ENCODE data around the gene SORCS1. TPM values are rescaled to one million over a fixed set of nuclear protein-coding genes. Genes with fewer than 3 reads are reported as not detected.

SORCS1 gene
- total RNA-seq, 1 donor from 2014 or later = 11.1 TPM

DNA sequence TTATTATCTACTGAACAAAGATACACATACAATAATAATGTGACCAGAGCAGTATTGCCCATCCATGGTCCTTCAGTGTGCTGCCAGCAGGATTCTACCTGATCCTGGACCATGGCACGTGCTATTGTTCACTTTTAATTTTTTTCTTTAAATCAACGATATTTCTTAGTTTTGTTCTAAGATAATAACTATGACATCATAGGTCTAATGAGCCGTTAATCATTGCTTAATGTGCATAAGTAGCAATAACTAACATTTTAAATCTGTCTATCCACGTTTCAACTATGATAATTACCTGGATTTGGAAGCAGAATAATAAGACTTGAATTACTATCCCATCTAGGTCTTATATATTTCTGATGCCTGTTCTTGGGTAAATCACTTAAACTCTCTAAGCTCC lies 253.8 kb downstream of the SORCS1 start:
- Histone ChIP-seq H3K4me1 (peaks cover 59% of the 10 kb centered on the region), H3K9ac (no peak overlapping the region), H3K4me2 (peak overlapping the region; percentile 52), H3K4me3 (no peak overlapping the region), H3K36me3 (no peaks in the 10 kb centered on the region), H3K27ac (no peak overlapping the region), H2AFZ (replicated peaks) (no peak overlapping the region), H4K20me1 (ENCODE audit: low read depth) (no peaks in the 10 kb centered on the region), H3K27me3 (no peaks in the 10 kb centered on the region), H3F3A (ENCODE audit: low read depth) (peaks cover 47% of the 10 kb centered on the region), H3K9me3 (ENCODE audit: low read depth) (no peaks in the 10 kb centered on the region), H3K79me2 (ENCODE audit: low read depth) (no peaks in the 10 kb centered on the region)
- peaks cover 6% of the 10 kb centered on the region for H3K27me3 Mint-ChIP-seq (ENCODE audit: insufficient read depth, low read depth)
- no peak overlapping the region for H3K4me3 Mint-ChIP-seq
- TF ChIP-seq EZH2phosphoT487 (IDR thresholded peaks at IDR 0.05) = no peak
- TF ChIP-seq, protein P1, sequence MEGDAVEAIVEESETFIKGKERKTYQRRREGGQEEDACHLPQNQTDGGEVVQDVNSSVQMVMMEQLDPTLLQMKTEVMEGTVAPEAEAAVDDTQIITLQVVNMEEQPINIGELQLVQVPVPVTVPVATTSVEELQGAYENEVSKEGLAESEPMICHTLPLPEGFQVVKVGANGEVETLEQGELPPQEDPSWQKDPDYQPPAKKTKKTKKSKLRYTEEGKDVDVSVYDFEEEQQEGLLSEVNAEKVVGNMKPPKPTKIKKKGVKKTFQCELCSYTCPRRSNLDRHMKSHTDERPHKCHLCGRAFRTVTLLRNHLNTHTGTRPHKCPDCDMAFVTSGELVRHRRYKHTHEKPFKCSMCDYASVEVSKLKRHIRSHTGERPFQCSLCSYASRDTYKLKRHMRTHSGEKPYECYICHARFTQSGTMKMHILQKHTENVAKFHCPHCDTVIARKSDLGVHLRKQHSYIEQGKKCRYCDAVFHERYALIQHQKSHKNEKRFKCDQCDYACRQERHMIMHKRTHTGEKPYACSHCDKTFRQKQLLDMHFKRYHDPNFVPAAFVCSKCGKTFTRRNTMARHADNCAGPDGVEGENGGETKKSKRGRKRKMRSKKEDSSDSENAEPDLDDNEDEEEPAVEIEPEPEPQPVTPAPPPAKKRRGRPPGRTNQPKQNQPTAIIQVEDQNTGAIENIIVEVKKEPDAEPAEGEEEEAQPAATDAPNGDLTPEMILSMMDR (IDR thresholded peaks at IDR 0.05) = no peak
- no peak for TF ChIP-seq EZH2 (IDR thresholded peaks at IDR 0.05)
- no peak overlapping the region for H3K27ac Mint-ChIP-seq
- H3K4me1 Mint-ChIP-seq = peaks cover 48% of the 10 kb centered on the region
- DNase-seq (ENCODE audit: low spot score) = no peak
- peaks cover 7% of the 10 kb centered on the region for H3K9me3 Mint-ChIP-seq
- peaks cover 3% of the 10 kb centered on the region for H3K36me3 Mint-ChIP-seq

DNA sequence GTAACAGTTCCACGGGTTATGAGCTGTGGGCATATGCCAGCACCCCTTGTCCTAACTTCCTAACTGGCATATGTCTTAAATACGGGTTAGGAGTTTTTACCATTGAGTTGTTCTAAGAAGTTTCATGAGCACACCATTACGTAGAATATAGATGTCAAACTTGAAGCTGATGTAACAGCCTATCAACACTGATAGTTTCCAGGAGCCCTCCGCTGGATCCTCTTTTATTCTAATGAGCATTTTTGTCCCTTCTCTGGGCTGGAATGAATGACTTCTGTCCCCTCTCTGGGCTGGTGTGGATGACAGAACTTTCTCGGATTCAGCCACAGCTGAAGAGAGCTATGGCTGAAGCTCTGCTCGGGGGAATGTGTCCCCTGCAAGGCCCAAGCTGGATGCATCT lies 256.3 kb downstream of the SORCS1 start:
- Mint-ChIP-seq H3K4me1 (peaks cover 36% of the 10 kb centered on the region), H3K36me3 (peaks cover 3% of the 10 kb centered on the region), H3K4me3 (no peak overlapping the region), H3K27me3 (ENCODE audit: insufficient read depth, low read depth) (peaks cover 3% of the 10 kb centered on the region), H3K9me3 (peaks cover 7% of the 10 kb centered on the region), H3K27ac (peak overlapping the region; percentile 76)
- no peaks in the 10 kb centered on the region for H4K20me1 ChIP-seq (ENCODE audit: low read depth)
- no peak overlapping the region for H3K27ac ChIP-seq
- H3K27me3 ChIP-seq = no peaks in the 10 kb centered on the region
- H3K4me1 ChIP-seq = peaks cover 64% of the 10 kb centered on the region
- no peak overlapping the region for H3K4me3 ChIP-seq
- TF ChIP-seq EZH2phosphoT487 (IDR thresholded peaks at IDR 0.05) (no peak), EZH2 (IDR thresholded peaks at IDR 0.05) (no peak)
- TF ChIP-seq, protein P1 (IDR thresholded peaks at IDR 0.05) = no peak
- no peak overlapping the region for H3K4me2 ChIP-seq
- H3F3A ChIP-seq (ENCODE audit: low read depth) = peaks cover 39% of the 10 kb centered on the region
- no peaks in the 10 kb centered on the region for H3K79me2 ChIP-seq (ENCODE audit: low read depth)
- H3K36me3 ChIP-seq = no peaks in the 10 kb centered on the region
- H2AFZ ChIP-seq (replicated peaks) = no peak overlapping the region
- H3K9me3 ChIP-seq (ENCODE audit: low read depth) = no peaks in the 10 kb centered on the region
- DNase-seq (ENCODE audit: low spot score) = no peak
- no peak overlapping the region for H3K9ac ChIP-seq

- Mint-ChIP-seq H3K27ac (no peak overlapping the region), H3K4me1 (peaks cover 13% of the 10 kb centered on the region), H3K9me3 (peaks cover 2% of the 10 kb centered on the region), H3K36me3 (peaks cover 3% of the 10 kb centered on the region), H3K27me3 (ENCODE audit: insufficient read depth, low read depth) (peaks cover 2% of the 10 kb centered on the region), H3K4me3 (no peak overlapping the region)
- no peaks in the 10 kb centered on the region for H3K79me2 ChIP-seq (ENCODE audit: low read depth)
- no peak for DNase-seq (ENCODE audit: low spot score)
- no peaks in the 10 kb centered on the region for H3K36me3 ChIP-seq
- H3K27ac ChIP-seq = no peak overlapping the region
- H4K20me1 ChIP-seq (ENCODE audit: low read depth) = no peaks in the 10 kb centered on the region
- H3K4me1 ChIP-seq = peaks cover 25% of the 10 kb centered on the region
- no peak overlapping the region for H3K9ac ChIP-seq
- TF ChIP-seq EZH2phosphoT487 (IDR thresholded peaks at IDR 0.05) (no peak), EZH2 (IDR thresholded peaks at IDR 0.05) (no peak)
- TF ChIP-seq, protein P1 (IDR thresholded peaks at IDR 0.05) = no peak
- H3K27me3 ChIP-seq = no peaks in the 10 kb centered on the region
- H3K9me3 ChIP-seq (ENCODE audit: low read depth) = no peaks in the 10 kb centered on the region
- peaks cover 15% of the 10 kb centered on the region for H3F3A ChIP-seq (ENCODE audit: low read depth)
- H2AFZ ChIP-seq (replicated peaks) = no peak overlapping the region
- H3K4me2 ChIP-seq = no peak overlapping the region
- H3K4me3 ChIP-seq = no peak overlapping the region
These were observed 260.3 kb downstream of the SORCS1 start for GRCh38 chr10:106904209-106904608.

All from neural progenitor cell (in vitro differentiated cells).